GM18873 (cell line): ENCODE results near the gene MEI1.
"Not testable (repeated sequence)": the region's sequence is repeated elsewhere in the genome, so short reads cannot be mapped to it uniquely, and the experiment has no call there.

Experiments
- ATAC-seq: cut with Tn5 transposase; IDR thresholded peaks from one replicate; pipeline ENCODE4 v1.9.1; 2021; ENCODE audit warnings: mild to moderate bottlenecking, moderate library complexity, moderate number of reproducible peaks; ENCODE audit not compliant: unreplicated experiment, low FRiP score

The MEI1 gene

DNA sequence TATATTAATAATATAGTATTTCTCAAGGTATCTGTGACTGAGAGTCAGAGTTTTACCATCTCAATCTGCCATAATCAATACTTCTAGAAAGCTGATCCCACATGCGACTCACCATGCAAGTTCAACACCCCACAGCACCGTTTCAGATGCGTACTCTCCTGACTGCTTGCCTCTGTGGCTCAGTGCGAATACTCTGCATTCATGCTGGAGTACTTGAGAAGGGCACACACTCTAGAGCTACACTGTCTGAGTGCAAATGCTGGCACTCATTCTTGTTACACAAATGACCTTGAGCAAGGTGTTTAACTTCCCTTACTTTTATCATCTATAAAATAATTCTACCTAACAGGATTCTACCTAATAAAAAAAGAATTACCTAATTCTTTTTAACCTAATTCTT, 23.2 kb upstream of the MEI1 start:
- ATAC-seq = no peak

DNA sequence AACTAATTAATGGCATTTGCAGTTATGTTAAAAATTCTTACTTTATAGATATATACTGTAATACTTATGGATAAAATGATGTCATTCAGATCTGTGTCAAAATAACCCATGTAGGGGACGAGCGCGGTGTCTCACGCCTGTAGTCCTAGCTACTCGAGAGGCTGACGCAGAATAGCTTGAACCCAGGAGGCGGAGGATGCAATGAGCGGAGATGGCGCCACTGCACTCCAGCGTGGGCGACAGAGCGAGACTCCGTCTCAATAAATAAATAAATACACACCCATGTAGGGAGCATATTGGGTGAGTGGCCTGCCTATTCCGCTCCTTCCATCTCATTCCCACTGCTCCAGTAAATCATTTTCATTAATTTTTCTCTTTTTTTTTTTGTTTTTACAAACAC, 17.7 kb upstream of the MEI1 start:
- no peak for ATAC-seq

DNA sequence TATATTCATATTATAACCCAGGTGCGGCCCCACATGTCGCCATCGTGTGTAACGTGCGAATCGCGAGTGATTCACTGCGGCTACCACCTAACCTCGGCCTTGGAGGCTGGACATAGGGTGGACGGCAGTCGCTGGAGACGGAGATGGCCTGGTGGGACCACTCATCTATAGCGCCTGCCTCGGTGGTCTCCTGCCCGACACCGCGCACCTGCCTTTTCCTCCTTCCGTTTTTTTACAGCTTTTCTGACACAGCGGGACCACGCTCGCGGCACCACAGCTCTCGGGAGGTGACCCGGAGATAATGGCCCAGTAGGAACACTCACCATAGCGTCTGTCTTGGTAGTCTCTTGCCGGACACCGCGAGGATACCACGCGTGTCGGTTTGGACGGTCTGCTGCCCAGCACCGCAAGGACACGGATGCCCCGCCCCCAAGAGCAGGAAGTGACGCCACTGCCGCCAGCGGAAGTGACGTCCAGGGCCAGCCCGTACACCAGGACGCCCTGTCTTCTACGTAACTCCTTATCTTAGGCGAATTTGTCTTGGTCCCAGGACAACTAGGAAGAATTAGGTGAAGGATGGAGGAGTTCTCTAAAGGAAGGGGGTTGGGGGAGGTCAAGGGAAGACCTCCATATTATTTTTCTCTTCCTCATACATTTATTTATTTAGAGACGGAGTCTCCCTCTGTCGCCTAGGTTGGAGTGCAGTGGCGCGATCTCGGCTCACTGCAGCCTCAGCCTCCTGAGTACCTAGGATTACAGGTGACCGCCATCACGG, 17.1 kb upstream of the MEI1 start:
- ATAC-seq = no peak

DNA sequence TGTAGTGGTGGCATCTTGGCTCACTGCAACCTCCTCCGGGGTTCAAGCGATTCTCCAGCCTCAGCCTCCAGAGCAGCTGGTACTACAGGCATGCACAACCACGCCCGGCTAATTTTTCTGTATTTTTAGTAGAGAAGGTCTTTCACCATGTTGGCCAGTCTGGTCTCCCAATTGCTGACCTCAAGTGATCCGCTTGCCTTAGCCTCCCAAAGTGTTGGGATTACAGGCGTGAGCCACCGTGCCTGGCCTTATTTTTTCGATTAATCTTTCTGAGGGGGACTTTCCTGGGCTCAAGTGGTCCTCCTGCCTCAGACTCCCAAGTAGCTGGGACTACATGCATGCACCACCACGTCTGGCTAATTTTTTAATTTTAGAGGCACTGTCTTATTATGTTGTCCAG, 16.3 kb upstream of the MEI1 start:
- ATAC-seq = no peak

DNA sequence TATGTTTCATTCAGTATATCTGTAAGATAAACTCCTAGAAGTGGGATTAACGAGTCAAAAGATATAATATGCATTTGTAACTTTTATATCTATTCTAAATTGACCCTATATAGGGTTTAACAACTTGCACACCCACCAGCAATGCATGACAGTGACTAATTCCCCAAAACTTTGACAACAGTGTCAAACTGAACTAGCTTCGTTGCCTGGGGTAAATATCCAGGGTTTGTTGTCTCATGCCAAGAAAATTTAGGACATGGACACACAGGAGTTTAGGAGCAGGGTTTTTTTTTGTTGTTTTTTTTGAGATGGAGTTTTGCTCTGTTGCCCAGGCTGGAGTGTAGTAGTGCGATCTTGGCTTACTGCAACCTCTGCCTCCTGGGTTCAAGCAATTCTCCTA, 15.7 kb upstream of the MEI1 start:
- ATAC-seq = no peak

DNA sequence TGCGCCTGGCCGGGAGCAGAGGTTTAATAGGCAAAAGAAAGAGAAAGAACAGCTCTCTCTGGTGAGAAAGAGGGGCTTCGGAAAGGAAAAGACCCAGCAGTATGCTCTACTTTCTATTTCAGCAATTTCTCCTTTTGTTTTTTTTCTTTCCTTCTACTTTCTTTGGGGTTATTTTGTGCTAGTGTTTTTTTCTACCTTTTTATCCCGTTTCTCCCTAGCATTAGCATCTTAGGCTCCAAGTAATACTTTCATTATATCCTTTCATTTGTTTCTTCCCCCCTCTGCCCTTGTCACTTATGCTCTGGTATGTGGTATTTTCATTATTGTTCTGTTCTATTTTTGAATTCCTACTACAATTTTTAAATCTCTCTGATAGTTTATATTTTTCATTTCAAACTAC, 15.1 kb upstream of the MEI1 start:
- ATAC-seq = no peak

DNA sequence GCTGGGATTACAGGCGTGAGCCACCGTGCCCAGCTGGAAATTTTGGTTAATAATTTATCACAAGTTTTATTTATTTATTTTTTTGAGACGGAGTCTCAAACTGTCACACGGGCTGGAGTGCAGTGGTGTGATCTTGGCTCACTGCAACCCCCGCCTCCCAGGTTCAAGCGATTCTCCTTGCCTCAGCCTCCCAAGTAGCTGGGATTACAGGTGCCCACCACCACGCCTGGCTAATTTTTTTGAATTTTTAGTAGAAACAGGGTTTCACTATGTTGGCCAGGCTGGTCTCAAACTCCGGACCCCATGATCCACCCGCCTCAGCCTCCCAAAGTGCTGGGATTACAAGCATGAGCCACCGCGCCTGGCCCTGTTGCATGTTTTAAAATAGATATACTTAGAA, 12.4 kb upstream of the MEI1 start:
- ATAC-seq = not testable (repeated sequence)

DNA sequence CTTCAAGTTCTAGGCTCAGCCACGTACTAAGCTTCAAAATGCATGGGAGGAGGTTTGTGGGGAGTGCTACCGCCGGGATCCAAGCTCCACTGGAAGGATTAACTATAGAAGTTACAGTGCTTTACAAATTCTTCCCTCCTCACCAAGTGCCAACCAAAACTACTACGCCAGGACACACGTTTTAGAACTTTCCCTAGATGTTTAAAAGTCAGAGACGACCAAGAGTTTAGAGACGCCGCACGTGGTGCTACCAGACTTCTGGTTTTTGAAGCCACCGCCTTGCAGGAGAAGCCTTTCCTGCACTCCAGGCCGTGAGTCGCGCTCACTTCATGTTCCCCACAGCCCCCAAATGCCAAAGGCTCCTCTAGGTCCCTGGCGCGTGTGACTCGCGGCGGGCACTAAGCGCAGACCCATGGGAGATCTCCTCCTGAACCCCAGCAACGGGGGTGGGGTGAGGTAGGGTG, 11.4 kb upstream of the MEI1 start:
- no peak for ATAC-seq

DNA sequence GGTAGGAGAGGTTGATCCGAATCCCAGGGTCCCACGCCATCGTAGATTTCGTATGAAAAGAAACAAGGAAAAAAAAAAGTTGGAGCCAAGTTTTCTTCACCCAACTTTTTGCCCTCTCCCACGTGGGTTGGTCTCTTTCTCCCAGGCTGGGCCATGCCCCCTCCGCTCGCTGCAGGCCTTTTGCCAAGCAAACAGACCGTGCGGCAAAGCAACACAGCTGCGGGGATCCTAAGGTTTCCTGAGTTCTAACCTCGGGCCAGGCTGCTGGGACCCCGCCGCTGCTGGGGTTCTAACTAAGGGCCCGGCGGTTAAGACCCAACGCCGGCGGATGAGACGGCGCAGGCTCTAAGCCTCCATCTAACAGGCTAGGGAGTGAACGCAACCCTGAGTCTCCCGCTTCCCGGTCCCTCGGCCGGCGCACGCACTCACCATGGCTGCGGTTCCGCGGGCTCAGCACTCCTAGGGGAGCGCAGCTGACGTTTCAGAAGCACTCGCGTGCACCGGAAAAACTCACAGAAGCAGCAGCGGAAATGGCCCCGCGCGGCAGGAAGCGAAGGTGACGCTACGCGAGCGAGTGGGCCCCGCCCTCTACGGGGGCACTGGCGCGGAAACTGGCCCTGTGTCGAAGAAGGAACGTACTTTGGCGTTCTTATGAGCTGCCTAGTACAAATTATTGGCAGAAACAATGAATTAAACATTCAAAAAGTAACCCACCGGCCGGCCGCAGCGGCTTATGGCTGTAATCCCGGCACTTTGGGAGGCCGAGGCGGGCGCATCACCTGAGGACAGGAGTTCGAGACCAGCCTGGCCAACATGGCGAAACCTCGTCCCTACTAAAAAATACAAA, 10.7 kb upstream of the MEI1 start, which contains the start of gene SNU13:
Gene SNU13 (minus strand): TSS at position 503 of the 847 bp plus-strand sequence. CDS start 71 bp downstream, at position 432.
- ATAC-seq = peak; percentile 75

DNA sequence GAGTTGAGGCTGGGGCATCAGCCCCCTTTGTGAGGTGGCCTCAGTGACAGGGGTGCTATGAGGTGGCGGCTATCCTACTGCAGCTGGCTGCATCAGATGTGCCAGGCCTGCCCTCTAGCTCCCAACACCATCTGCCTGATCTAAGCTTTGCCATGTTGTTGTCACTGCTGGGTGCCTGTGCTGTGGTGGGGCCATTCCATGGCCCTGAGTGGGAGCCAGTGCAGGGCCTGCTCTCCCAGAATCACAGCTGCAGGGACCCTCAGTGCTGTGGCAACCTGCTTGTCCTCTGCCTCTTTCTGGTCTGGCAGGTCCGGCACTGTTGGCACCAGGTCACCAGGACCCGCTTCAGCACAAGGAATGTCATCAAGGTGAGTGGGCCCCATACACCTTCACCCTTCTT, 8.8 kb upstream of the MEI1 start:
- no peak for ATAC-seq

DNA sequence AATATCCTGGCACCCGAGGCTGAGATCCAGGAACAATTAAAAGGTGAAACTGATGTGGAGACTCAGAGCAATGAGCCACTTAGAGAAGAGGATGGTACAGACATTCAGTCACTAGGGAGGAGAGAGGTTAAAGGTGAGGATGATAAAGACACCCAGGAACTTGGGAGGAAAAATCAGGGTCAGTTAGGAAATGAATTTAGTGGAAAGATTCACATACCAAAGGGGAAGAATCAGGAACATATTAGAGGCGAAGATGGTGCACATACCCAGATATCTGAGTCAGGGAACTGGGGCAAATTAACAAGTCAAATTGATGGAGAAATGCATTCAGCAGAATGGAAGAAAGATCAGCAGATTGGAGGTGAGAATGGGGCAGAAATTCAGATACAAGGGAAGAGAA, 4.1 kb upstream of the MEI1 start:
- no peak for ATAC-seq

DNA sequence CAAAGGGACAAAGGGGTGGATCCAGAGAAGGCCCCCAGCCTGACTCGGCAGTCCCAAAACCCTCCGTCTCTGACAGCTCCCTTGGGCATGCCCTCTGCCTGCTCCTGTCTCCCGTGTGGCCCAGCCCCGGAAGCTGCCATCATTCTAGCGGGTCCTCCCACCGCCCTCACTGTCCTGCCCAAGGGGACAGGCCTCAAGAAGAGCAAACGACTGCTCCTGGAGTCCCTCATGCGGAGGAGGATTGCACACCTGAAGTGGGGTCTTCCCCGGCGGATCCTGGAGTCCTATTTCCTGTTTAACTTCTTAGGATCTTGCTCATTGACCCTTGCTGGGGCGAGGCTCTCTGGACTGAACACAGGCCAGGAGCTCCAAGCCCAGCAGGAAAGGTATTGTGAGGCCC, 2.6 kb upstream of the MEI1 start:
- ATAC-seq = no peak

DNA sequence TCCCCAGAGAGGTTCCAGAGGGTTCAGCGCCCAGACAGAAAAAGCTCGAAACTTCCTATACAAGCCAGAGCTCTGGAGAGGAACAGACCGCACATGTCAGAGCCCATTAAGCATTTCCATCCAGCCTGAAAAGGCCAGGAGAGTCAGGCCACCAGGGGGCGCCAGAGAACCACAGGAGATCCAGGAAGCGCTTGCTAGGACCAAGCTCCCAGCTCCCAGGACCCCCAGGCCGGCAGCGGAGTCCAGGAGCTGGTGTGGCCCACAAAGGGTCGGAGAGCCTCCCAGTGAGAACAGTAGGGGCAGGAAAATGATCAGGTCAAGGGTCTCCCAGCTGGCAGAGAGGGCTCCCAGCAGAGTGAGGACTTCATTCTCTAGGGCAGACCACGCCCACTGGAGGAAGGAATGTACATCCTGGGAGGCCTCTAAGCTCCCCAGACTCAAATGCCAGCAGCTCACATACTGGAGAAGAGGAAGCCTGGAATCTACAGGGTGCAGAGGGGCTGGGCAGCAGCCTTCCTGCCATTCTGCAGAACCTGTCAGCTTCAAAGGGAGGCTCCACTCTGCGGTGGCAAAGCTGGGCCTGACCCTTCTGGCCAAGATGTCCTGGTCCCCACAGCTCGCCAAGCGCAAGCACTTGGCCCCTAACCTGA, 2.1 kb upstream of the MEI1 start:
- no peak for ATAC-seq

DNA sequence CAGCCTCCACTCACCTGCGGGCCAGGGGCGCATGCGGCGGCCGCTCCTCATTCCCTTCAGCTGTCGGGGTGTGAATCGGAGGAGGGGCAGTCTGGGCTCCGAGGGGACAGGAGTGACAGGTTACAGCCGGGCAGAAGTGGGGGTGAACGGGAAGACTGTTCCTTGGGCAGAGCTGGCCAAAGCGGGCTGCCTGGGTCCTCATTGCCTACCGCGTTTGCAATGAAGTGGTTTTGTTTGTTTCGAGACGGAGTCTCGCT, 733 bp downstream of the MEI1 start:
- no peak for ATAC-seq

DNA sequence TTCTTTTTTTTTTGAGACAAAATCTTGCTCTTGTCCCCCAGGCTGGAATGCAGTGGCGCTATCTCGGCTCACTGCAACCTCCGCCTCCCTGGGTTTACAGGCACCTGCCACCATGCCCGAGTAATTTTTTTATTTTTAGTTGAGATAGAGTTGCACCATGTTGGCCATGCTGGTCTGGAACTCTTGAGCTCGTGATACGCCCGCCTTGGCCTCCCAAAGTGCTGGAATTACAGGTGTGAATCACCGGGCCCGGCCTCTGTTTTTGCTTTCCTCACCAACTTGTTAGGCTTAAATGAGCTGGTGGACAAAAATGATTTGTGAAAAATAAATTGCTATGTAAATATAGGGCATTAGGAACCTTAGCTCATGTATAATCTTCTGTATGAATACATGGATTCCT, 3.5 kb downstream of the MEI1 start:
- no peak for ATAC-seq

DNA sequence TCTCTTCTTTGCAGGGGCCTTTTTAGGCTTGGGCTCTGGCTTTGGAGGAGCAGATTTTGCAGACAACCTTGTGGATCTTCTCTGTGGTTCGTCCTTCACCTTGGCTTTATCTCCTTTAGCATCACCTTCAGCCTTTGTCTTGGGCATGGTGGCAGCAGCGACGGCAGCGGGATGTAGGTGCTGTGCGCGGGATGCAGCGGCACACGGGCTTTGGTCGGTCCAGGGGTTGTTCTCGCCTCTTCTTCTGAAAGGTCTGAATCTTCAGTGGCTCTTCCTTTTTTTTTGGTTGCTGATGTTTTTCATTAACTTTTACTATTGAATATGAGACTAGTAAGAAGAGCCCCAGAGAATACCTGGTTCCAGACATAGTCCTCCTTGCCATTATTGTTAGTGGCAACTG, 10.0 kb downstream of the MEI1 start:
- ATAC-seq = no peak

DNA sequence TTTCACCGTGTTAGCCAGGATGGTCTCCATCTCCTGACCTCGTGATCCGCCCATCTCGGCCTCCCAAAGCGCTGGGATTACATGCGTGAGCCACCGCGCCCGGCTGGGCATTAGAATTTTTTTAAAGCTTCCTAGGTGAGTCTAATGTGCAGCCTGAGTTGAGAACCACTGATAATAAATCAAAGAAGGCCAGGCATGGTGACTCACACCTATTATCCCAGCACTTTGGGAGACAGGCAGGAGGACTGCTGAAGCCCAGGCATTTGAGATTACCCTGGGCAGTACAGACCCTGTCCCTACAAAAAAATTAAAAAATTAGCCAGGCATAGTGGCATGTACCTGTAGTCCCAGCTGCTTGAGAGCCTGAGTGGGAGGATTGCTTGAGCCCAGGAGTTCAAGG, 13.7 kb downstream of the MEI1 start:
- ATAC-seq = no peak

DNA sequence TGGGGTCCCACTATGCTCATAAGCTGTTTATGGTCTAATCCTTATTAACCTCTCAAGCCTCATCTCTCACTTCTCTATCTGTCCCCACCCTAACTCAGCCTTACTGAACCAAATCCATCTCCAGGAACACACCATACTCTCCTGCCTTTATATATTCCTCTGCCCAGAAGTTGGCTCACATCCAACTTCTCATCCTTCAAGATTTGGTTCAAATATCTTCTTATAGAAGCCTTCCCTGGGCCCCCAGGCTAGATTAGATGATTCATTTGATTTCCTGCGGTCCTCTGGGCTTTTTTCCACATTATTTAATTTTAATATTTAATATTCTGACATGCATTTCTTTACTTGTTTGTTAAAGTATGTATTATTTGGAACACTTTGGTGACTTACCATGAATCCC, 23.2 kb downstream of the MEI1 start:
- no peak for ATAC-seq

DNA sequence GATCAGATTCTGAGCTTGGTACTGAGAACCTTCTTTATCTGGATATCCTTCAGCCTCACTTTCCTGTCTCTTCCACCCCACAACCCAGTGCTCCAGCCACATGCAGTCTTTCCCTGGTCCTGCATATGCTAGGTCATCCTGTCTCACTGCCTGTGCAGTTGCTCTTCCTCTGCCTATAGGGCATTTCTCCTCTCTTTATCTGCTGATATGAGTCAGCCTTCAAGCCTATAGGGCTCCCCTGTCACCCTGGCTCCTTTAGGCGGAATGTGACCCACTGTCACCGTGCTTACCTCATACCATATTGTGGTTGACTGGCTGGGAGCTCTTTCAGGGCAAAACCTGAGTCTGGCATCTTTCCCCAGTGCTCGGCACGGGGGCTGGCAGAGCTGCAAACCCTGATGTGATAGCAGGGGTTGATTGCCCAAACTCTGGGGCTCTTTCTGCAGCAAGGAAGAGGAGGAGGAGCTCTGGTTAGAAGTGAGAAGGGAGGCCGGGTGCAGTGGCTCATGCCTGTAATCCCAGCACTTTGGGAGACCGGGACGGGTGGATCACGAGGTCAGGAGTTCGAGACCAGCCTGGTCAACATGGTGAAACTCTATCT, 26.3 kb downstream of the MEI1 start:
- ATAC-seq = no peak

DNA sequence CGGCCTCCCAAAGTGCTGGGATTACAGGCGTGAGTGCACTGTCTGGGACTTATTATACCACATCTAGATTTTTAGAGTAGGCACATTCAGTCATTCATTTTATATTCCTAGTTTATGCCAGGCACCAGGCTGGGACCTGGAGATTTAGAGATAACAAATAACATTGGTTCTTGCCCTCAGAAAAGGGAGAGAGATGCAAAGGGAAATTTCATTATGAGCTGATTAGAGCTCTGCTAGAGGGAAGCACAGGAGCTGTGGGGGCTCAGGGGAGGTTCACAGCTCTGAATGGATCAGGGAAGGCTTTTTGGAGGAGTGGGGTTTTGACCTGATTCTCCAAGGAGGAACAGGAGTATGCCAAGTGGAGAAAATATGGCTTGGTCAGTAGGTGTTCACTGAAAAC, 32.3 kb downstream of the MEI1 start:
- ATAC-seq = no peak

DNA sequence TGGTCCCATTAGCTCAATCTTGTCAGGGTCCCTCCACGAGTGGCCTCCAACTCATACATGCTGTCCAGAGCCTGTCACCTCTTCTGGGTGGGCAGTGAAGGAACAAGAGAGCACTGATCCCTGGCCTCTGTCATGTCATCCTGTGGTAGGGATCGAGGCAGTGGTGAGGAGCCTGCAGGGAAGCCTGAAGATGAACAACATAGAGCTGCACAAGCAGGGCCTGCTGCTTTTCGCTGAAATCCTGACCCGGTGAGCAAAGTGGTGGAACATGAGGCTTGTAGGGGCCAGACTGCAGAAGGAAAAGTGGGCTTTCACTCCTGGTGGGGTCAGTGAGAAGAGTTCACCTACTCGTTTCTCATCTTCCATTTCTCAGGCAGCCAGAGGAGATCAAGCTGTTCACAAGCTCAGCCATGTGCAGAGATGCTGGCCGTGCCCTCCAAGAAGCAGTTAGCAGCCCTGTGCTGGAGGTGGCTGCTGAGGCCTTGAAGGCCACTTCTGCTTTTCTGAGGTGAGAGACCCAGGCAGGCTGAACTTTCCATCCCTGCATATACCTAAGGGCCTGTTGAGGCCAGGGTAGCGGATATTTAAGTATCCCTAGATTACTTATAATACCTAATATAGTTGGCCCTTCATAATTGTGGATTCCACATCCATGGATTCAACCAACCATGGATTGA, 32.9 kb downstream of the MEI1 start:
- no peak for ATAC-seq
